GM19351 (cell line): ENCODE measurements around the gene SPOCK3.
A peak's percentile ranks its signal among the peaks of the same experiment; 100 is the strongest.
"Not testable (repeated sequence)": the region's sequence is repeated elsewhere in the genome, so short reads cannot be mapped to it uniquely, and the experiment has no call there.

Experiments
- ATAC-seq: cut with Tn5 transposase; IDR thresholded peaks from one replicate; pipeline ENCODE4 v1.9.1; 2021; ENCODE audit warnings: mild to moderate bottlenecking, moderate library complexity; ENCODE audit not compliant: unreplicated experiment

Gene SPOCK3

DNA sequence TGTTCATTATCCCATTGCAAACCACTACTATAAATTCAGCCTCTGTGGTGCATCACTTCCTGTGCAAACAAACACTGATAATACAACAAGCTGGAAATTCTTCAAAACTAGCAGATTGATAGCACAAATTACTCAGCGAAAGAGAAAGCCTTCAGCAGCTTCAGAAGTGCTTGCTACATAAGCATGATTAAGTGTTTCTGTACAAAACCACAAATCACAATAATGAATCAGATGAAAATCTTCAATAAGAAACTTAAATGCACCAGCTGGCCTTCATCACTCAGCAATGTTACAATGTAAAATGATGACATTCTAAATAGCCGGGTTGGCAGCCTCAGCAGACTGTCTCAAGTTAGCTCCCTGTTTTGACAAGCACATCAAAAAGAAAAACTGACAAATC, 262.2 kb downstream of the SPOCK3 start:
- ATAC-seq, result no peak

GRCh38 chr4:166968219-166968618, 266.1 kb downstream of the SPOCK3 start:
- ATAC-seq, result not testable (repeated sequence)

- ATAC-seq, result no peak
Measured at GRCh38 chr4:166965562-166965961, 268.7 kb downstream of the SPOCK3 start.

DNA sequence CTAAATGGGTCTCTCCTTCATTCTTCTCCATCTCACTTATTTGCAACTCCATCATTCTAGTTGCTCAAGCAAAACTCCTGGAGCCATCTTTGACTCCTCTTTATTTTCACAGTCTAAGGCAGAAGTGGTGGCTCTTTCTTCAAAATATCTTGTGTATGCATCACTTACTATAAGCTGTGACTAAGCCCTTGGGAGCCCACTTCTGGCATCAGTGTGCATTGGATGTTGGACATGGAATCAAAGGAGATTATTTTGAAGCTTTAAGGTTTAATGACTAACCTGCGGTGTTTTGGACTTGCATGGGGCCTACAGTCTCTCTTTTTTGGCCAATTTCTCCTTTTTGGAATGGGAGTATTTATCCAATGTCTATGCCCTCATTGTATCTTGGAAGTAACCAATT, 276.8 kb downstream of the SPOCK3 start:
- ATAC-seq, result no peak

GRCh38 chr4:166956484-166956883, 277.8 kb downstream of the SPOCK3 start:
- ATAC-seq, result no peak

DNA sequence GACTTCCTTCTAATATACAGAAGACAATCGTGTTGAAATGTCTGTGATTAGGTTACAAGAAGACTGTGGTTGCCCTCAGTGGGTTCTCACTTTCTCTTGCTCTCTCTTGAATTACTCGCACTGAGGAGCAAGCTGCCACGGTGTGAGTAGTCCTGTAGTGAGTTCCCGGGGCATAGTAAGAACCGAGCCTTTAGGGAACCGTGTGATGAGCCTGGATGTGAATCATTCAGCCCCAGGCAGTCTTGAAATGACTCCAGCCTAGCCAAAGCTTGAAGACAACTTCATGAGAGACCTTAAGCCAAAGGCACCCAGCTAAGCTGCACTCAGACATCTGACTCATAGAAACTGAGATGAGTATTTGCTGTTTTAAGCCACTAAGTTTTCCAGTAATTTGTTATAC, 292.7 kb downstream of the SPOCK3 start:
- peak; percentile 53 for ATAC-seq

- ATAC-seq, result no peak
Measured at GRCh38 chr4:166930464-166930863, 303.8 kb downstream of the SPOCK3 start.

DNA sequence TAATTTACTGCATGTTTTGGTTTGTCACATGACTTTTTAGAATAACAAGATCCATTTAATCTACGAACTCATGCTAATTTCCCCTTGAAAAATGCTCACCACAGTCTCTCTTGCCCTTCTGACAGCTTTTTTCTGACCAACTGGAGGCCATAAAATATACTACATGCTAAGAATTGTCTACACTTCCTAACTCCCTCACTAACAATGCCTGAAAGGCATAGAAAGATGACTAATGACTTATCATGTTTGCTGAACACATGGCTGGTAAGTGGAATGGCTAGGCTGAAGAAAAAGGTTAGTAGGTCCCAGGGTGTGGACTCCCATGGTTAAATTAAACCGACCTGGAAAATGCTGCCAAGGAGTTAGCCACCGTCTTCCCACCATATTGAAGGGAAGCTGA, 309.9 kb downstream of the SPOCK3 start:
- ATAC-seq, result no peak

DNA sequence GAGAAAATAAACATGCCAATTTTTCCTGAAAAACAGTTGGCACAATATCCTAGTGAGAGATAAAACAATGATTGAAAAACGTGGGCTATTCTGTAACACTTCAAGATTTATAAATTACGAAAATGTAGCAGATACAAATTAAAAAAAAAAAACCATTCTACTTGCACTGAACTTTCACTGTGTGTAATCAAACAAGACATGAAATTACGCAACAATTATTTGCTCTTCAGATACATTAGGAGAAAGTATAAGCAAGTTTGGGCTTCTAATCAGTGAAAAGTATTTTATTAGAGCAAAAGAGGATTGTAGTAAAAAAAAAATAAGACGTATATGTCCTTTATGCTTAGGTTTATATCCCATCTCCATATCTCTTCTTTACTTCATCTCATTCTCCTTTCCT, 320.4 kb downstream of the SPOCK3 start:
- ATAC-seq, result no peak

DNA sequence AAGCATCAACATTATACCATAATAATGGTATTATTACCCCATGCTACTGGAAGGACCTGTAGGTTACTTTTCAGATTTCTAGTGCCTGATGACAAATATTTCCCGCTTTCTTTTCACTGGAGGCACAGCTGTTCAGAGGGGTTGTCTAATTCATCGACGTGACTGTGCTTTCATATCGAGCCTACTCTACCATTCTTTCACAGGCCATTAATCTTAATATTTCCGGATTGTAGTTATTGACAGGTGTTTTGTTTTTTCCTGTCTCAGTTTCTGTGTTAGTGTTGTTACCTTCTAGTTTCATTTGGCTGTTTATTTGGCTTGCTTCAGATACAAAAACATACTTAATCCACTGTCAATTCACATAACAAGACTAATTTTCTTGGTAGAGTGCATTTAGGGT, 330.9 kb downstream of the SPOCK3 start:
- no peak for ATAC-seq

GRCh38 chr4:166902941-166903340, 331.4 kb downstream of the SPOCK3 start:
- no peak for ATAC-seq

DNA sequence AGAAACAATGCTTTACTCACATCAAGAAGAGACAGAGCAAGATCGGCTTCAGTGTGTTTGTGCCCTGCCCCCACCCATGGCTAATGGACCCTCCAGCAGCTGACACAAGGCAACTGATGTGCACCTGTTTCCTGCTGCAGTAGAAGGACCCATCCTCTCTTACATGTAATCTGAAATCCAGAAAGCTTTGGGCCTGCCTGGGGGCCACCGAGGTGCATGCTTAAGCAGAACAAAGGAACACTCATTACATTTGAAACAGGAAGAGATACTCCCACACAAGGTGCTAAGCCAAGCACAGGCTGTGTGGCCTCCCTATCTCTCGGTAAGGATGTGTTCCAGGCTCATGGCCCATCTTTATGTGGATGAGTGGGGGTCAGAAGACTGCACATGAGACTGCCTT, 338.0 kb downstream of the SPOCK3 start:
- ATAC-seq, result peak; percentile 88

DNA sequence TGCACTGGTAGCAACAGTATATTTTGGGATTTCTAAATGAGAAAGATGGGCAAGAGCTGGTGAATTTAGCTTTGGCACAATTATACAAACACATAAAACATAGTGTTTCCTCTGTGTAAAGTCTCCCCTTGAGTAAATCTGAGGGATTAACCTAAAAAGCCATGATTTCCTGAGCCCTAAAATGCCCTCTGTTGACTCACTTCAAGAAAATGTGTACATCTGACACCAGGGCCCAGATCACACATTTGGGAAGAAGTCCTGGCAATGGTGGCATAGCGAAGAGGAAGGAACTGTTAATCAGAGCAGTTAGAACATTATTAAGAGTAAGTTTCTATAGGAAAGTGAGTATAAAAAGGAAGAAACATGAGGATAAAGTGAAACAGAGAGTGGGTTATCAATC, 338.5 kb downstream of the SPOCK3 start:
- peak; percentile 11 for ATAC-seq

GRCh38 chr4:166887457-166887856, 346.8 kb downstream of the SPOCK3 start:
- ATAC-seq, result no peak

DNA sequence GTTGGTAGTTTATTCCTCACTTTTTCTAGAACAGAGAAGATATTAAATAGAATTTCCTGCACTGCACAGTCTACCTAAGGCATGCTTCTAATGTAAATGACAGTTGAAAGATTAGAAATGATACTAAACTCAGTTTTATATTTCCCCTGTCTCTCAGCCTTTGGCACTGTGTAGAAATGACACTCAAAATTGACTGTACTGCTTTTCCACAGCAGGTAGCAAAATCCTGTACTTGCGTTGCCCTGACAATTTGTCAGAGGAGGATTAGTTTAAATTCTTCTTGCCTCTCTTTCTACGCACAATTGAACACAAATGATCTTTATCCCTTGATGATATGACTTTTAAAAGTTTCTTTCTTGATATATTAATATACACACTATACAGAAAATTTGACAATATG, 347.6 kb downstream of the SPOCK3 start:
- no peak for ATAC-seq

DNA sequence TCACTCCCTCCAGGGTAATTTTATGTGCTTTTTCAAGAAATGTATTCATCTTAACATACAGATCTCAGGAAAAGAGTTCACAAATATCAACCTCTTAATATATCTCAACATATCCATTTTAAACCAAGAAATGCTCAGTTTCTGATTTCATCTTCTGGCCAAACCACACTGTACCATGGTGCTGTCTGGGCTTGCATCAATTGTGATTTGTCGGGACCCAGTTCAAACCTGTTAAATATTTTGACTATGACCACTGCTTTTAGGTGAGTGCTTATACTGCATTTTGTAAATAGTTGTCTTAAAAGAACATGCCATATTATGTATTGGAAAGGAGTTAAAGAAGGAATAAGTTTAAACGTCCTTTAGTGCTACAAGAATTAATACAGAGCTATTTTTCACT, 352.1 kb downstream of the SPOCK3 start:
- no peak for ATAC-seq

DNA sequence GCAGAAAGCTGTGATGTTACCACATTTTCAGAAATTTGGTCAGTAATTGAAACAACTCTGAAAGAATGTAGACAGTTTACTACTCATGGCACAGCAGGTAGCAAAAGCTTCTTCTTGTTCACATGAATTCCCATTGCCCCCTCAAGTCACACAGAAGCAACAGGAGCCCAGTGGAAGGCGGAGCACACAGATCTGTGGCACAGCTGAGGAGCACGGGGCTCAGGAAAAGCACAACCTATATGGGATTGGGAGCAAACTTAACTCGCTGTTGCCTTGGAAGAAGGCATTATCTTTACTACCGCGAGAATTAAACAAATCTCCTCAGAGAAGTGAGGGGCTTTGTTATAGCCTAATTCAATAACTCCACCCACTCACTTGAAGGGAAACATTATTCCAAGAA, 358.5 kb downstream of the SPOCK3 start:
- no peak for ATAC-seq

- no peak for ATAC-seq
Measured at GRCh38 chr4:166862032-166862431, 372.3 kb downstream of the SPOCK3 start.

DNA sequence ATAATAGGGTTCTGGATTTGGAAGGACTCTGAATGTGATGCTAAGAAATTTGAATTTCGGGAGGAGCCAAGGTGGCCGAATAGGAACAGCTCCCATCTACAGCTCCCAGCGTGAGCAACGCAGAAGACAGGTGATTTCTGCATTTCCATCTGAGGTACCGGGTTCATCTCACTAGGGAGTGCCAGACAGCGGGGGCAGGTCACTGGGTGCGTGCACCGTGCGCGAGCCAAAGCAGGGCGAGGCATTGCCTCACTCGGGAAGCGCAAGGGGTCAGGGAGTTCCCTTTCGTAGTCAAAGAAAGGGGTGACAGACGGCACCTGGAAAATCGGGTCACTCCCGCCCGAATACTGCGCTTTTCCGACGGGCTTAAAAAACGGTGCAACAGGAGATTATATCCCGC, 383.9 kb downstream of the SPOCK3 start:
- not testable (repeated sequence) for ATAC-seq

GRCh38 chr4:166846939-166847338, 387.4 kb downstream of the SPOCK3 start:
- peak; percentile 58 for ATAC-seq

- ATAC-seq, result no peak
Measured at GRCh38 chr4:166842795-166843261, 391.5 kb downstream of the SPOCK3 start.

DNA sequence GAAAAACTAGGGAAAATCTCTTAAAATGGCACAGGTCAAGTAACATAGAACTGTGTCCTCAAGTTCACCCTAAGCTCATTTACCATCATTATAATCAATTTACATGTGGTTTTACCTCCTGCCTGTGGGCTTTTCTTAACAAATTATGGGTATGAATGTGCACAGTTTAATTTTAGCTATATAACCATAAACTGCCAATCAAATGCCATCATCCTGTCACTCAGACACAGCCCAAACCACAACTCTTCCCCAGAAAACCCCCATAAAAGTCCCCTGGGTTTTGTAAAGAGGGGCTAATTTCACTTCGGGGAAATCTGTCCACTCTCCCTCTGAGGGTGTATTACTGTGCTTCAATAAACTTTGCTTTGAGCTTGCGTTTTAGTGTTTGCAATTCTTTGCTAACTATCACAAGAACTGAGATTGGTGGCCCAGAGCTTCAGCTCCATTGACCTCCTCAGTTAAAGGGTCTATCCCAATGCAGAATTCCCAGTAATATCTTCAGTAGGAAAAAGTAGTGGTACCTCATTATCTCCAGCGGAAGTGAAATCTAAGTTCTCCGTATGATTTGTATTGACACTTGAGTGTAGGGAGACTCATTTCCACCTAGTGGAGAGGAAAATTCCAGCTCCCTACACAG, 394.6 kb downstream of the SPOCK3 start:
- peak; percentile 76 for ATAC-seq

GRCh38 chr4:166838975-166839614, 395.2 kb downstream of the SPOCK3 start:
- ATAC-seq, result peak; percentile 66
